ENCODE results near the gene ACOT11.

ACOT11 gene

DNA sequence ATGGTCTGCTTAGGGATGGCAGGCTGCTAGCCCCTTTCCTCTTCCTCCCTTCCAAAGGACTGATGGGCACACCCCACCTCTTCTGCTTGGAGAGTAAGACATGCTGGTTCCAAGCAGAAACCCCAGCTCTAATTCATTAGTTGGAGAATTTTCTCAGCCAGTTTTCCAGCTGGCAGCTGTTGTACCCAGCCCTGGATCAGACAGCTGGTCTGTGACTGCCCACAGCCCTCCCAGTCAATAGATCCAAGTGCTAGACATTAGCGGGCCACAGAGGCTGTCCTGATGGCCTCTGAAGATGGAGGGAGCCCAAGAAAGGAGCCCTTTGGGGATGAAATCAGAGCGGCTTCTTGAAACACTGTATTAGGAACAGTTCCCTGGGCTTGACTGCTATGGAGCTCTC, 35.8 kb downstream of the ACOT11 start:
- no peak for DNase-seq (ENCODE audit: extremely low spot score)
- TF ChIP-seq, protein P1, sequence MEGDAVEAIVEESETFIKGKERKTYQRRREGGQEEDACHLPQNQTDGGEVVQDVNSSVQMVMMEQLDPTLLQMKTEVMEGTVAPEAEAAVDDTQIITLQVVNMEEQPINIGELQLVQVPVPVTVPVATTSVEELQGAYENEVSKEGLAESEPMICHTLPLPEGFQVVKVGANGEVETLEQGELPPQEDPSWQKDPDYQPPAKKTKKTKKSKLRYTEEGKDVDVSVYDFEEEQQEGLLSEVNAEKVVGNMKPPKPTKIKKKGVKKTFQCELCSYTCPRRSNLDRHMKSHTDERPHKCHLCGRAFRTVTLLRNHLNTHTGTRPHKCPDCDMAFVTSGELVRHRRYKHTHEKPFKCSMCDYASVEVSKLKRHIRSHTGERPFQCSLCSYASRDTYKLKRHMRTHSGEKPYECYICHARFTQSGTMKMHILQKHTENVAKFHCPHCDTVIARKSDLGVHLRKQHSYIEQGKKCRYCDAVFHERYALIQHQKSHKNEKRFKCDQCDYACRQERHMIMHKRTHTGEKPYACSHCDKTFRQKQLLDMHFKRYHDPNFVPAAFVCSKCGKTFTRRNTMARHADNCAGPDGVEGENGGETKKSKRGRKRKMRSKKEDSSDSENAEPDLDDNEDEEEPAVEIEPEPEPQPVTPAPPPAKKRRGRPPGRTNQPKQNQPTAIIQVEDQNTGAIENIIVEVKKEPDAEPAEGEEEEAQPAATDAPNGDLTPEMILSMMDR (IDR thresholded peaks at IDR 0.05; ENCODE audit: control extremely low read depth, extremely low read depth, low read depth, missing control alignments), result no peak
- ChIA-PET CTCF (interaction anchor here (1.4 to 1.6 kb wide), 2 partner anchors 26 to 38 kb away, joined by 3 read pairs; no protein-coding TSS in a partner anchor), POLR2A (no interaction called here)

DNA sequence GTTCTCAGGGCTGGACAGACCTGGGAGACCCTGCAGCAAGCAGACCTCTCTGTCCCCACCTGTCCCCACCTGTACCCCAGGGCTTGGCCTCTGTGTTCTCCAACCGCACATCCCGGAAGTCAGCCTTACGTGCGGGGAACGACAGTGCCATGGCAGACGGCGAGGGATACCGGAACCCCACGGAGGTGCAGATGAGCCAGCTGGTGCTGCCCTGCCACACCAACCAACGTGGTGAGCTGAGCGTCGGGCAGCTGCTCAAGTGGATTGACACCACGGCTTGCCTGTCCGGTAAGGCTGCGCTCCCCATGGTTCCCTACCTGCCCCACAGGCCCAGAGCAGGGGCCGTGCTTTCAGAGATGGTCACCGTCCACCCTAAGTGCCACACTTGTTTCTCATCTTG, 36.5 kb downstream of the ACOT11 start:
- TF ChIP-seq, protein P1 (IDR thresholded peaks at IDR 0.05; ENCODE audit: control extremely low read depth, extremely low read depth, low read depth, missing control alignments), result no peak
- ChIA-PET CTCF (interaction anchor here (1.6 kb wide), 1 partner anchor 25 kb away, joined by 3 read pairs; no protein-coding TSS in a partner anchor), POLR2A (no interaction called here)
- DNase-seq (ENCODE audit: extremely low spot score), result no peak

DNA sequence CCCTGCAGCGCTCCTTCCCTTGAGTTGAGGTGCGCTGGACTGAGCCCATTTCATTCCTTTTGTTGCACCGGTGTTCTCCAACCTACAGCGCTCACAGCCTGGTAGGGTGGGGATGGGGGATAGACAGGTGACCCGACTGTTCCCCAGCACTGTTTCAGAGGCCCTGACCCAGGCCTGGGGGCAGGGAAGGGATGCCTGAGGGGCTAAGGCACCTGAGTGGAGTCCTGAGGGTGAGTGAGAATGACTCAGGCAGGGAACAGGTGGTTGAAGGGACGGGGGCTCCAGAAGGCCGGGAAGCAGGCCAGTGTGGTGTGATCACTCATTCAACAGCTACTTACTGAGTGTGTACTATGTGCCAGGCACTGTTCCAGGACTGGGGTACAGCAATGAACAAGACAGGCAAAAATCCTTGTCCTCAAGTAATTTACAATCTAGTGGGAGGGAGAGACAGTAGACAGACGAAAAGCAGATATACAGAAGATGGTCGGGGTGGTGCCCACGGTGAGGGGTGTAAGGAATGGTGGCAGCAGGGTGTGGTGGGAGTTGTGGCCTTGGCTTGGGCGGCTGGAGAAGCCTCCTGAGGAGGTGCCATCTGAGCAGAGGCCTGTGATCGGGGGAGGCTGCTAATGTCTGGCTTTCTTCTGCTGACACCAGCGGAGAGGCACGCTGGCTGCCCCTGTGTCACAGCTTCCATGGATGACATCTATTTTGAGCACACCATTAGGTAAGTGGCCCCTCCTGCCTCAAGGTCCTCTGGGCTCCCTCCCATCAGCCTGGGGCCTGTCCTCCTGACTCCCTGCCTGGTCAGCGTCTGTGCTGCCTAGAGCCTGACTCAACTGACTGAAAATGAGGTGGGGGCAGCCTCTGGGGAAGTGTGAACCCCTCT, 37.4 kb downstream of the ACOT11 start:
- CTCF ChIA-PET, result interaction anchor here (1.3 kb wide), 1 partner anchor 9 kb away, joined by 3 read pairs; no protein-coding TSS in a partner anchor
- POLR2A ChIA-PET, result no interaction called here
- no peak for DNase-seq (ENCODE audit: extremely low spot score)
- TF ChIP-seq, protein P1 (IDR thresholded peaks at IDR 0.05; ENCODE audit: control extremely low read depth, extremely low read depth, low read depth, missing control alignments), result no peak

DNA sequence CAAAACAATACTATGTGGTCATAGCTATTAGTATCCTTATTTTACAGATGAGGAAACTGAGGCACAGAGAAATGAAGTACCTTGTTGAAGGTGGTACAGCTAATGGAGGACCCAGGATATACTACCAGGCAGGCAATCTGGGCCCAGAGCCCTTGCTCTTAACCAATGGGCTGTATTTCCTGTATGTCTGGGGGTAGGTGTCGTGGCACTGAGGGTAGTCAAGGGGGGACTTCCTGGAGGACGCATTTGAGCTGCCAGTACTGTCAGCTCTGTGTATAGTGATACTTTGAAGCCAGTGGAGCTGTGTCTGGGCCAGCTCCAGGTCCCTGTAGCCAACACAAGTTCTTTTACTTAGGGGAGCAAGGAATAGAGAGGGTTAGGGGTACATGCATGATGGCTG, 40.3 kb downstream of the ACOT11 start:
- TF ChIP-seq, protein P1 (IDR thresholded peaks at IDR 0.05; ENCODE audit: control extremely low read depth, extremely low read depth, low read depth, missing control alignments), result no peak
- no peak for DNase-seq (ENCODE audit: extremely low spot score)
- CTCF ChIA-PET, result no interaction called here
- POLR2A ChIA-PET, result no interaction called here

DNA sequence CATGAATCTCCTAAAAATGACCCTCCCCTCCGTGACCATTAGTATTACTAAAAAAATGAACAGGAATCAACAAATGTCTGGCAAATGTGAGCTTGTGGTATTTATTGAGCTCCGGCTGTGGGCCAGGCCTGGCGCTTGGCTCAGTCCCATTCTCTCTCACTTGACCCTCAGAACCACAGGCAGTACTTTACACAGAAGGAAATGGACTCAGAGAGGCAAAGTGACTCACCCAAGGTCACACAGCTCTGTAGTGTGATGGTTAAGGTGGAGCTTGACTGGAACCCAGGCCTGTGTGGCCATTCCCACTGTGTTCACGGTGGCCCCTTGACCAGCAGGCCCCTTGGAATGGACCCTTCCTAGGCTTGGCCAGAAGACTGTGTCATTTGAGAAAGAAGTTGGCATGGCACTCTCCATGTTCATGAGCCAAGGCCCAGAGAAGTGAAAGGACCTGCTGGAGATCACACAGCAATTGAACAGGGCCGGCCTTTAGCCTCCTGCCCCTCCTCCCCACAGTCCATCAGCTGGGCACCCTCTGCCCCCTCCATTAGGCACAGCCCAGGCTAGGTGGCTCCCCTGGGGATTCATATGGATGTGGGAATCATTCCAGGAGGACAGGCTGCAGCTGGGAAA, 43.2 kb downstream of the ACOT11 start:
- TF ChIP-seq, protein P1 (IDR thresholded peaks at IDR 0.05; ENCODE audit: control extremely low read depth, extremely low read depth, low read depth, missing control alignments), result no peak
- CTCF ChIA-PET, result interaction anchor here (1.0 to 1.1 kb wide), 2 partner anchors 9 to 10 kb away, joined by 3 read pairs; no protein-coding TSS in a partner anchor
- POLR2A ChIA-PET, result no interaction called here
- DNase-seq (ENCODE audit: extremely low spot score), result no peak

DNA sequence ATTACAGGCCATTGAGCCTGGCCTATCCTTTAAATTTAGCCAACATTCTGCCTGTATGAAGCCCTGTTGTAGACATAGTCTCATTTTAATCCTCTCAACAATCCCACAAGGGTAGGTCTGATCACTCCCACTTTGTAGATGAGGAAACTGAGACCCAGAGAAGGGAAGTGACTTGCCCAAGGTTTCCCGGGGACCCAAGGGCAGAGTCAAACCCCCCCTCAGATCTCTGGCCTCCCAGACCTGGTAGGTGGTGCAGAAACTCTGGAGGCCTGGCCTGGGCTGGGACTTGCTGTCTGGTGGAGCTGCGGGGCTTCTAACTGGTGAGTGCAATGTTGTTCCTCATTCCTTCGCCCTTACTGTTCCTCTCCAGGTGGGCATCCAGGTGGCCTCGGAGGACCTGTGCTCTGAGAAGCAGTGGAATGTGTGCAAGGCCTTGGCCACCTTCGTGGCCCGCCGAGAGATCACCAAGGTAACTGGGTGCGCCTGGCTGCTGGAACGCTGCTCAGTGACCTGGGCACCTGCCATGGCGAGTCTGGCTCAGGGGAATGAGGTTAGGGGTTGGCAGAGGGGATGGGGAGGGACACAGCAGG, 45.6 kb downstream of the ACOT11 start:
- POLR2A ChIA-PET, result no interaction called here
- CTCF ChIA-PET, result interaction anchor here (1.1 kb wide), 1 partner anchor 104 kb away, joined by 3 read pairs; no protein-coding TSS in a partner anchor
- TF ChIP-seq, protein P1 (IDR thresholded peaks at IDR 0.05; ENCODE audit: control extremely low read depth, extremely low read depth, low read depth, missing control alignments), result no peak
- DNase-seq (ENCODE audit: extremely low spot score), result no peak
